Caco-2 (cell line): Measurements from ENCODE around the gene HSD11B2. TPM values are rescaled to one million over a fixed set of nuclear protein-coding genes. Genes with fewer than 3 reads are reported as not detected.

Source experiments
- BruUV-seq: library from RNA; stranded (reverse); fragments of 400-500 nt; replicated peaks from 2 replicates; lab custom pipeline; 2021; lab: Mats Ljungman, UMichigan
- CTCF ChIA-PET: fragments of 300-600 bp; sonication (Branson Sonifier 250); formaldehyde crosslinking; loops from one replicate; lab custom pipeline; 2022; ENCODE audit warnings: antibody characterized with exemption; lab: Charles Lee
- POLR2A ChIA-PET: fragments of 300-600 bp; sonication (Branson Sonifier 250); formaldehyde crosslinking; loops from one replicate; lab custom pipeline; 2022; ENCODE audit warnings: antibody characterized with exemption; lab: Charles Lee
- DNase-seq, 2 experiments: peaks; one replicate each; pipeline versions ENCODE4 v3.0.0 to v3.0.0-alpha.2; 2020 to 2022
- H3K27me3 ChIP-seq: replicated peaks from 2 replicates; pipeline ENCODE4 v1.6.0; 2011; ENCODE audit warnings: low read length; ENCODE audit not compliant: control insufficient read depth, insufficient read depth
- H3K36me3 ChIP-seq: 2 replicates; pipeline ENCODE4 v1.5.1; 2011; ENCODE audit warnings: low read length; ENCODE audit not compliant: control insufficient read depth, insufficient read depth
- H3K4me1 ChIP-seq: fragments of 250-450 bp; sonication (Bioruptor Pico); 2 replicates; pipeline ENCODE4 v1.5.1; 2020; ENCODE audit warnings: mild to moderate bottlenecking
- H3K4me3 ChIP-seq: 2 replicates; pipeline ENCODE4 v1.5.1; 2011; ENCODE audit warnings: low read depth, mild to moderate bottlenecking, control low read depth, low read length
- H3K9me3 ChIP-seq: fragments of 250-450 bp; sonication (Bioruptor Pico); 2 replicates; pipeline ENCODE4 v1.5.1; 2020; ENCODE audit warnings: mild to moderate bottlenecking, moderate library complexity
- H3K27ac Mint-ChIP-seq: one replicate; pipeline ENCODE4 v1.8.0; 2022; ENCODE audit warnings: mixed read lengths; ENCODE audit not compliant: unreplicated experiment
- H3K27me3 Mint-ChIP-seq: one replicate; pipeline ENCODE4 v1.8.0; 2022; ENCODE audit warnings: mixed read lengths; ENCODE audit not compliant: insufficient read depth, unreplicated experiment
- H3K36me3 Mint-ChIP-seq: one replicate; pipeline ENCODE4 v1.8.0; 2022; ENCODE audit warnings: mild to moderate bottlenecking, mixed read lengths; ENCODE audit not compliant: insufficient read depth, unreplicated experiment
- H3K4me1 Mint-ChIP-seq: one replicate; pipeline ENCODE4 v1.8.0; 2022; ENCODE audit warnings: low read depth, mixed read lengths; ENCODE audit not compliant: unreplicated experiment
- H3K4me3 Mint-ChIP-seq: one replicate; pipeline ENCODE4 v1.8.0; 2022; ENCODE audit warnings: mild to moderate bottlenecking, moderate library complexity, mixed read lengths; ENCODE audit not compliant: unreplicated experiment
- H3K9me3 Mint-ChIP-seq: one replicate; pipeline ENCODE4 v1.8.0; 2022; ENCODE audit warnings: mixed read lengths; ENCODE audit not compliant: unreplicated experiment
- CTCF ChIP-seq, 2 experiments: fragments of 200-600 bp in 1 of 2; IDR thresholded peaks; 1 replicate in 1 of 2; 2 replicates in 1 of 2; pipeline versions ENCODE4 v1.5.1 to v1.8.0; 2011 to 2022; ENCODE audit warnings: antibody characterized with exemption in 1 of 2, control low read depth in 1 of 2, inconsistent platforms in 1 of 2, low read depth in 1 of 2, low read length in 1 of 2, mild to moderate bottlenecking in 1 of 2, moderate library complexity in 1 of 2; ENCODE audit not compliant: insufficient read depth in 1 of 2, severe bottlenecking in 1 of 2, unreplicated experiment in 1 of 2
- intact Hi-C: fragments of 100-400 bp; cut with micrococcal nuclease; formaldehyde crosslinking; loops from one replicate; pipeline ENCODE4 v1.10.0; 2022; ENCODE audit not compliant: unreplicated experiment
- total RNA-seq: library from RNA; stranded (reverse); gene quantifications from 2 replicates; pipeline ENCODE4 v1.2.3, GENCODE V29; 2022

HSD11B2 gene
- total RNA-seq, 1 experiment from 2014 or later: 11.3 TPM

- H3K27ac Mint-ChIP-seq: no peak overlapping the region
- Histone ChIP-seq H3K27me3 (no peaks in the 10 kb centered on the region), H3K36me3 (no peaks in the 10 kb centered on the region; the same call in 1 of the 2 replicates), H3K4me3 (no peak overlapping the region), H3K9me3 (no peaks in the 10 kb centered on the region), H3K4me1 (no peaks in the 10 kb centered on the region)
- no peaks in the 10 kb centered on the region for H3K4me1 Mint-ChIP-seq
- H3K27me3 Mint-ChIP-seq: no peaks in the 10 kb centered on the region
- H3K9me3 Mint-ChIP-seq: no peaks in the 10 kb centered on the region
- intact Hi-C loops: no loop called here
- no TSS peak for BruUV-seq
- DNase-seq: no peak
- H3K4me3 Mint-ChIP-seq: no peak overlapping the region
- ChIA-PET POLR2A (no interaction called here), CTCF (interaction anchor here (0.6 kb wide), 1 partner anchor 97 kb away, joined by 3 read pairs; no protein-coding TSS in a partner anchor)
- TF ChIP-seq CTCF (IDR thresholded peaks at IDR 0.05; ENCODE audit: insufficient read depth in 1 of 2, low read depth in 1 of 2, low read length in 1 of 2, severe bottlenecking in 1 of 2, unreplicated experiment in 1 of 2): no peak
- H3K36me3 Mint-ChIP-seq: peaks cover 4% of the 10 kb centered on the region
Measured at GRCh38 chr16:67470359-67470758, 39.4 kb downstream of the HSD11B2 start.

GRCh38 chr16:67471758-67472384 lies 41.0 kb downstream of the HSD11B2 start:
- Mint-ChIP-seq H3K9me3 (no peaks in the 10 kb centered on the region), H3K27ac (no peak overlapping the region), H3K36me3 (no peaks in the 10 kb centered on the region), H3K27me3 (no peaks in the 10 kb centered on the region), H3K4me1 (no peaks in the 10 kb centered on the region), H3K4me3 (no peak overlapping the region)
- DNase-seq: no peak
- BruUV-seq: no TSS peak
- ChIA-PET CTCF (interaction anchor here (0.8 kb wide), 1 partner anchor 225 kb away, joined by 6 read pairs; no protein-coding TSS in a partner anchor), POLR2A (no interaction called here)
- no peak overlapping the region for H3K4me3 ChIP-seq
- H3K9me3 ChIP-seq: no peaks in the 10 kb centered on the region
- intact Hi-C loops: no loop called here
- H3K4me1 ChIP-seq: no peaks in the 10 kb centered on the region
- no peaks in the 10 kb centered on the region for H3K27me3 ChIP-seq
- H3K36me3 ChIP-seq: no peaks in the 10 kb centered on the region; the same call in 1 of the 2 replicates
- TF ChIP-seq CTCF (IDR thresholded peaks at IDR 0.05; ENCODE audit: insufficient read depth in 1 of 2, low read depth in 1 of 2, low read length in 1 of 2, severe bottlenecking in 1 of 2, unreplicated experiment in 1 of 2): no peak

- H3K9me3 Mint-ChIP-seq: no peaks in the 10 kb centered on the region
- no peak overlapping the region for H3K4me3 Mint-ChIP-seq
- BruUV-seq: no TSS peak
- H3K27me3 ChIP-seq: no peaks in the 10 kb centered on the region
- H3K27me3 Mint-ChIP-seq: no peaks in the 10 kb centered on the region
- H3K4me3 ChIP-seq: no peak overlapping the region
- no peak for TF ChIP-seq CTCF (IDR thresholded peaks at IDR 0.05; ENCODE audit: insufficient read depth in 1 of 2, low read depth in 1 of 2, low read length in 1 of 2, severe bottlenecking in 1 of 2, unreplicated experiment in 1 of 2)
- H3K27ac Mint-ChIP-seq: no peak overlapping the region
- ChIA-PET POLR2A (interaction anchor here (0.5 kb wide), 1 partner anchor 58 kb away, joined by 3 read pairs; no protein-coding TSS in a partner anchor), CTCF (no interaction called here)
- H3K36me3 Mint-ChIP-seq: peaks cover 9% of the 10 kb centered on the region
- no peaks in the 10 kb centered on the region for H3K36me3 ChIP-seq
- peaks cover 10% of the 10 kb centered on the region for H3K4me1 ChIP-seq
- H3K4me1 Mint-ChIP-seq: peaks cover 10% of the 10 kb centered on the region
- intact Hi-C loops: no loop called here
- no peaks in the 10 kb centered on the region for H3K9me3 ChIP-seq
- DNase-seq: no peak
Measured at GRCh38 chr16:67474551-67475455, 43.9 kb downstream of the HSD11B2 start.
